ENCODE measurements around the gene PAM16.

- TF ChIP-seq POLR2A (IDR thresholded peaks at IDR 0.05): no peak
- TF ChIP-seq, protein P1, sequence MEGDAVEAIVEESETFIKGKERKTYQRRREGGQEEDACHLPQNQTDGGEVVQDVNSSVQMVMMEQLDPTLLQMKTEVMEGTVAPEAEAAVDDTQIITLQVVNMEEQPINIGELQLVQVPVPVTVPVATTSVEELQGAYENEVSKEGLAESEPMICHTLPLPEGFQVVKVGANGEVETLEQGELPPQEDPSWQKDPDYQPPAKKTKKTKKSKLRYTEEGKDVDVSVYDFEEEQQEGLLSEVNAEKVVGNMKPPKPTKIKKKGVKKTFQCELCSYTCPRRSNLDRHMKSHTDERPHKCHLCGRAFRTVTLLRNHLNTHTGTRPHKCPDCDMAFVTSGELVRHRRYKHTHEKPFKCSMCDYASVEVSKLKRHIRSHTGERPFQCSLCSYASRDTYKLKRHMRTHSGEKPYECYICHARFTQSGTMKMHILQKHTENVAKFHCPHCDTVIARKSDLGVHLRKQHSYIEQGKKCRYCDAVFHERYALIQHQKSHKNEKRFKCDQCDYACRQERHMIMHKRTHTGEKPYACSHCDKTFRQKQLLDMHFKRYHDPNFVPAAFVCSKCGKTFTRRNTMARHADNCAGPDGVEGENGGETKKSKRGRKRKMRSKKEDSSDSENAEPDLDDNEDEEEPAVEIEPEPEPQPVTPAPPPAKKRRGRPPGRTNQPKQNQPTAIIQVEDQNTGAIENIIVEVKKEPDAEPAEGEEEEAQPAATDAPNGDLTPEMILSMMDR (IDR thresholded peaks at IDR 0.05 in 8 of 11, conservative IDR thresholded peaks at IDR 0.05 in 3 of 11): no peak
Observed at GRCh38 chr16:4385789-4386450, 34.8 kb upstream of the PAM16 start.
